K562 (cell line): ENCODE data around the gene KAZN. TPM values are rescaled to one million over a fixed set of nuclear protein-coding genes. Genes with fewer than 3 reads are reported as not detected.

Experiments used
- ARID1B ChIP-seq: fragments of 450-650 bp; IDR thresholded peaks from 2 replicates; pipeline ENCODE4 v1.6.1; 2016; ENCODE audit warnings: antibody characterized with exemption, mild to moderate bottlenecking, inconsistent platforms
- ATF1 ChIP-seq, 2 experiments: fragments of 450-650 bp in 1 of 2; IDR thresholded peaks; 2 replicates each; pipeline ENCODE4 v1.6.1; 2016; ENCODE audit warnings: missing compliant biosample characterization in 1 of 2, missing genetic modification characterization in 1 of 2
- CCNT2 ChIP-seq: IDR thresholded peaks from 2 replicates; pipeline ENCODE4 v1.6.1; 2011; ENCODE audit warnings: borderline replicate concordance, low read depth, mild to moderate bottlenecking, moderate library complexity, mixed read lengths, low read length; ENCODE audit not compliant: insufficient read length; ENCODE audit errors: extremely low read depth
- CHD4 ChIP-seq: fragments of 200-600 bp; sonication (generic); IDR thresholded peaks from 3 replicates; pipeline ENCODE4 v1.6.1; 2012; ENCODE audit warnings: low read depth, mild to moderate bottlenecking, mixed read lengths, low read length, inconsistent platforms; ENCODE audit not compliant: insufficient read depth, insufficient replicate concordance, poor library complexity, severe bottlenecking
- CREB1 ChIP-seq, 2 experiments: sonication (generic) in 1 of 2; formaldehyde crosslinking in 1 of 2; IDR thresholded peaks; 2 replicates each; pipeline versions ENCODE4 v1.6.1 to v1.8.0; 2012 to 2022; ENCODE audit warnings: inconsistent platforms in 1 of 2, mild to moderate bottlenecking in 1 of 2, missing genetic modification reagents in 1 of 2, moderate library complexity in 1 of 2
- EGR1 ChIP-seq: fragments of 450-650 bp; conservative IDR thresholded peaks from 2 replicates; pipeline ENCODE4 v1.6.1; 2017; ENCODE audit warnings: mild to moderate bottlenecking
- GABPA ChIP-seq: fragments of 200-800 bp; sonication (Bioruptor generic); conservative IDR thresholded peaks from 2 replicates; pipeline ENCODE4 v1.6.1; 2016; ENCODE audit warnings: low read depth, missing genetic modification characterization, missing compliant biosample characterization
- GATA2 ChIP-seq: sonication (generic); formaldehyde crosslinking; IDR thresholded peaks from 2 replicates; pipeline ENCODE4 v1.4.0; 2020; ENCODE audit warnings: mild to moderate bottlenecking, missing genetic modification reagents
- MYC ChIP-seq, 2 experiments: fragments of 250-450 bp in 1 of 2; sonication (Bioruptor Pico) in 1 of 2; IDR thresholded peaks; 2 replicates each; pipeline versions ENCODE4 v1.5.1 to v1.6.1; 2012 to 2021; ENCODE audit warnings: low read depth in 2 of 2, borderline replicate concordance in 1 of 2, improper control_type of control experiment in 1 of 2, low read length in 1 of 2, mild to moderate bottlenecking in 1 of 2, moderate library complexity in 1 of 2
- POLR2A ChIP-seq: fragments of 450-650 bp; conservative IDR thresholded peaks from 2 replicates; pipeline ENCODE4 v1.6.1; 2016
- SAFB ChIP-seq: fragments of 200-400 bp; formaldehyde crosslinking; IDR thresholded peaks from 2 replicates; pipeline ENCODE4 v1.6.1; 2017; ENCODE audit warnings: low read depth, low read length, borderline replicate concordance
- U2AF1 ChIP-seq: fragments of 200-400 bp; formaldehyde crosslinking; optimal IDR thresholded peaks from 2 replicates; pipeline ENCODE3; 2017; ENCODE audit warnings: mild to moderate bottlenecking, low read depth, low read length, moderate library complexity
- ZFP1 ChIP-seq: fragments of 450-650 bp; formaldehyde crosslinking; IDR thresholded peaks from 2 replicates; pipeline ENCODE4 v1.4.0; 2020; ENCODE audit warnings: mild to moderate bottlenecking, mixed read lengths
- ZNF263 ChIP-seq: sonication (generic); formaldehyde crosslinking; IDR thresholded peaks from 2 replicates; pipeline ENCODE4 v1.8.0; 2022; ENCODE audit warnings: mild to moderate bottlenecking, missing genetic modification reagents, borderline replicate concordance
- polyA plus RNA-seq, 8 experiments: library from polyadenylated mRNA; depleted of rRNA in 4 of 8; stranded (reverse) in 5 of 8; unstranded in 3 of 8; fragments of >200 nt; fragmentation: Nextera tagmentation in 2 of 8; fragmentation: Illumina TruSeq in 1 of 8; extraction: Ambion mirVana in 2 of 8; extraction: Trizol in 1 of 8; gene quantifications; 2 replicates each; pipeline versions ENCODE4 v1.2.1 to v1.2.3, GENCODE V29; 2011 to 2014; ENCODE audit warnings: inconsistent platforms in 1 of 8, missing spikeins in 1 of 8
- total RNA-seq, 7 experiments: library from RNA; depleted of rRNA in 6 of 7; stranded (reverse); fragments of >200 nt in 6 of 7; fragmentation: Illumina TruSeq in 2 of 7; extraction: Trizol in 2 of 7; gene quantifications; 2 replicates each; pipeline versions ENCODE4 v1.2.1 to v1.2.3, GENCODE V29; 2011 to 2021; ENCODE audit warnings: low replicate concordance in 1 of 7
- TF ChIP-seq, protein P1 (sequence below), 2 experiments: fragments of 450-650 bp in 1 of 2; IDR thresholded peaks; 2 replicates each; pipeline ENCODE4 v1.6.1; 2011 to 2017; ENCODE audit warnings: low read depth in 2 of 2, antibody characterized with exemption in 1 of 2, borderline replicate concordance in 1 of 2, low read length in 1 of 2, mild to moderate bottlenecking in 1 of 2, mixed read lengths in 1 of 2; ENCODE audit not compliant: control insufficient read depth in 1 of 2
- TF ChIP-seq, protein P2 (sequence below): conservative IDR thresholded peaks from 2 replicates; pipeline ENCODE4 v1.6.1; 2011; ENCODE audit warnings: low read depth, mild to moderate bottlenecking, low read length; ENCODE audit not compliant: control insufficient read depth
- TF ChIP-seq, protein P3 (sequence below): fragments of 250-450 bp; sonication (Bioruptor Pico); IDR thresholded peaks from 2 replicates; pipeline ENCODE4 v1.5.0; 2022; ENCODE audit warnings: mild to moderate bottlenecking
- TF ChIP-seq, protein P4 (sequence below): fragments of 250-450 bp; sonication (Bioruptor Pico); IDR thresholded peaks from 2 replicates; pipeline ENCODE4 v1.4.0; 2020

KAZN gene
- total and polyA plus RNA-seq, 9 of the 15 experiments (the other 6 are each of a cell fraction or from before 2014, with no cell fraction given), result 2.1 to 21.6 (median 5.4) TPM

DNA sequence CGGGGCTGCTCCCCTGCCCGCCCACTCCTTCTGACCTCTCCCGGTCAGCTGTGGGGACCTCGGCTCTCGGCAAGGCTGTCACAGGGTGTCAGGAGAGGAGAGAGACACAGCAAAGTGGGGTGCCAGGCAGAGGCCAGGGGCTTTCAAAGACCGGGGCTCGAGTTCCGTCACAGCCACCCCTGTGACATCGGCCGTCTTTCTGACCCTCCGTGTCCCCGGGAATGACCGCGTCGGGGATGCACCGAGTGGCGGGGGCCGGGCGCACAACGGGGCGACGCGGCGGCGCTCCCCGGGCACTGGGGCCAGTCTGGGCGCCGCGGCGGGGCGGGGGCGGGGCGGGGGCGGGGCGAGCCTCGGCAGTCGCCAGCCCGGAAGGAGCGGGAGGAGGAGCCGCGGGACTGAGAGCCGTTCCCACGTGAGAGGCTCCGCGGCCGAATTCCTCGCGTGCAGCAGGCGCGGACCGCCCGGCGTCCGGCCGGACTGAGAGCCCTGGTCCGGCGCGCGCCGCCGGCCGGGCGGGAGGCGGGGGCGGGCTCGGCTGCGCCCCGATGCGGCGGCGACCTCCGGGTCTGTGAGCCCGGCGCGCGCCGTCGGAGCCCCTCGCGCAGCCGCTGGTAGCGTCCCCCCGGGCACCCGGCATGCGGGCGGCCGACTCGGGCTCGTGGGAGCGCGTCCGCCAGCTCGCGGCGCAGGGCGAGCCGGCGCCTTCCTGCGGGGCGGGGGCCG is 325.4 kb downstream of the KAZN start (continued):
- TF ChIP-seq, protein P1, sequence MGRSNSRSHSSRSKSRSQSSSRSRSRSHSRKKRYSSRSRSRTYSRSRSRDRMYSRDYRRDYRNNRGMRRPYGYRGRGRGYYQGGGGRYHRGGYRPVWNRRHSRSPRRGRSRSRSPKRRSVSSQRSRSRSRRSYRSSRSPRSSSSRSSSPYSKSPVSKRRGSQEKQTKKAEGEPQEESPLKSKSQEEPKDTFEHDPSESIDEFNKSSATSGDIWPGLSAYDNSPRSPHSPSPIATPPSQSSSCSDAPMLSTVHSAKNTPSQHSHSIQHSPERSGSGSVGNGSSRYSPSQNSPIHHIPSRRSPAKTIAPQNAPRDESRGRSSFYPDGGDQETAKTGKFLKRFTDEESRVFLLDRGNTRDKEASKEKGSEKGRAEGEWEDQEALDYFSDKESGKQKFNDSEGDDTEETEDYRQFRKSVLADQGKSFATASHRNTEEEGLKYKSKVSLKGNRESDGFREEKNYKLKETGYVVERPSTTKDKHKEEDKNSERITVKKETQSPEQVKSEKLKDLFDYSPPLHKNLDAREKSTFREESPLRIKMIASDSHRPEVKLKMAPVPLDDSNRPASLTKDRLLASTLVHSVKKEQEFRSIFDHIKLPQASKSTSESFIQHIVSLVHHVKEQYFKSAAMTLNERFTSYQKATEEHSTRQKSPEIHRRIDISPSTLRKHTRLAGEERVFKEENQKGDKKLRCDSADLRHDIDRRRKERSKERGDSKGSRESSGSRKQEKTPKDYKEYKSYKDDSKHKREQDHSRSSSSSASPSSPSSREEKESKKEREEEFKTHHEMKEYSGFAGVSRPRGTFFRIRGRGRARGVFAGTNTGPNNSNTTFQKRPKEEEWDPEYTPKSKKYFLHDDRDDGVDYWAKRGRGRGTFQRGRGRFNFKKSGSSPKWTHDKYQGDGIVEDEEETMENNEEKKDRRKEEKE (IDR thresholded peaks at IDR 0.05; ENCODE audit: borderline replicate concordance in 1 of 2, control insufficient read depth in 1 of 2, low read depth in 2 of 2, low read length in 1 of 2), result no peak
- TF ChIP-seq GATA2 (CRISPR knock-in tag) (no peak), ATF1 (CRISPR knock-in tag; IDR thresholded peaks at IDR 0.05) (no peak), ATF1 (tag; IDR thresholded peaks at IDR 0.05) (0 out of 2 replicates have a peak, but pooled peaks have one; percentile 13), ARID1B (no peak), MYC (IDR thresholded peaks at IDR 0.05; ENCODE audit: low read depth, low read length) (peak; percentile 70), MYC (CRISPR knock-in tag; IDR thresholded peaks at IDR 0.05; ENCODE audit: borderline replicate concordance, low read depth) (no peak), ZFP1 (CRISPR knock-in tag) (no peak), GABPA (0 out of 2 replicates have a peak, but pooled peaks have one; percentile 23), U2AF1 (no peak), CREB1 (IDR thresholded peaks at IDR 0.05) (no peak), CREB1 (CRISPR knock-in tag; IDR thresholded peaks at IDR 0.05) (no peak; the same call in 1 of the 2 replicates), EGR1 (peak; percentile 47), SAFB (peak; percentile 68; the same call in 1 of the 2 replicates), CHD4 (no peak), POLR2A (no peak), CCNT2 (no peak), ZNF263 (peak; percentile 34; the same call in 1 of the 2 replicates)
- TF ChIP-seq, protein P2, sequence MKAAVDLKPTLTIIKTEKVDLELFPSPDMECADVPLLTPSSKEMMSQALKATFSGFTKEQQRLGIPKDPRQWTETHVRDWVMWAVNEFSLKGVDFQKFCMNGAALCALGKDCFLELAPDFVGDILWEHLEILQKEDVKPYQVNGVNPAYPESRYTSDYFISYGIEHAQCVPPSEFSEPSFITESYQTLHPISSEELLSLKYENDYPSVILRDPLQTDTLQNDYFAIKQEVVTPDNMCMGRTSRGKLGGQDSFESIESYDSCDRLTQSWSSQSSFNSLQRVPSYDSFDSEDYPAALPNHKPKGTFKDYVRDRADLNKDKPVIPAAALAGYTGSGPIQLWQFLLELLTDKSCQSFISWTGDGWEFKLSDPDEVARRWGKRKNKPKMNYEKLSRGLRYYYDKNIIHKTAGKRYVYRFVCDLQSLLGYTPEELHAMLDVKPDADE, result peak; percentile 56; the same call in 1 of the 2 replicates
- TF ChIP-seq, protein P3, sequence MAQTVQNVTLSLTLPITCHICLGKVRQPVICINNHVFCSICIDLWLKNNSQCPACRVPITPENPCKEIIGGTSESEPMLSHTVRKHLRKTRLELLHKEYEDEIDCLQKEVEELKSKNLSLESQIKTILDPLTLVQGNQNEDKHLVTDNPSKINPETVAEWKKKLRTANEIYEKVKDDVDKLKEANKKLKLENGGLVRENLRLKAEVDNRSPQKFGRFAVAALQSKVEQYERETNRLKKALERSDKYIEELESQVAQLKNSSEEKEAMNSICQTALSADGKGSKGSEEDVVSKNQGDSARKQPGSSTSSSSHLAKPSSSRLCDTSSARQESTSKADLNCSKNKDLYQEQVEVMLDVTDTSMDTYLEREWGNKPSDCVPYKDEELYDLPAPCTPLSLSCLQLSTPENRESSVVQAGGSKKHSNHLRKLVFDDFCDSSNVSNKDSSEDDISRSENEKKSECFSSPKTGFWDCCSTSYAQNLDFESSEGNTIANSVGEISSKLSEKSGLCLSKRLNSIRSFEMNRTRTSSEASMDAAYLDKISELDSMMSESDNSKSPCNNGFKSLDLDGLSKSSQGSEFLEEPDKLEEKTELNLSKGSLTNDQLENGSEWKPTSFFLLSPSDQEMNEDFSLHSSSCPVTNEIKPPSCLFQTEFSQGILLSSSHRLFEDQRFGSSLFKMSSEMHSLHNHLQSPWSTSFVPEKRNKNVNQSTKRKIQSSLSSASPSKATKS (CRISPR knock-in tag), result no peak
- TF ChIP-seq, protein P4, sequence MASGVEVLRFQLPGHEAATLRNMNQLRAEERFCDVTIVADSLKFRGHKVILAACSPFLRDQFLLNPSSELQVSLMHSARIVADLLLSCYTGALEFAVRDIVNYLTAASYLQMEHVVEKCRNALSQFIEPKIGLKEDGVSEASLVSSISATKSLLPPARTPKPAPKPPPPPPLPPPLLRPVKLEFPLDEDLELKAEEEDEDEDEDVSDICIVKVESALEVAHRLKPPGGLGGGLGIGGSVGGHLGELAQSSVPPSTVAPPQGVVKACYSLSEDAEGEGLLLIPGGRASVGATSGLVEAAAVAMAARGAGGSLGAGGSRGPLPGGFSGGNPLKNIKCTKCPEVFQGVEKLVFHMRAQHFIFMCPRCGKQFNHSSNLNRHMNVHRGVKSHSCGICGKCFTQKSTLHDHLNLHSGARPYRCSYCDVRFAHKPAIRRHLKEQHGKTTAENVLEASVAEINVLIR, result no peak
